ENCODE measurements around the gene BRD7.

Gene BRD7

GRCh38 chr16:50318796-50319578, 49.8 kb downstream of the BRD7 start:
- no peak for DNase-seq (ENCODE audit: low spot score)

- no peak for DNase-seq (ENCODE audit: low spot score)
Observed at GRCh38 chr16:50316848-50317630, 51.7 kb downstream of the BRD7 start.

GRCh38 chr16:50316102-50316847, 52.5 kb downstream of the BRD7 start:
- DNase-seq (ENCODE audit: low spot score) = no peak

GRCh38 chr16:50315346-50315997, 53.3 kb downstream of the BRD7 start:
- no peak for DNase-seq (ENCODE audit: low spot score)

GRCh38 chr16:50314665-50315064, 54.1 kb downstream of the BRD7 start:
- DNase-seq (ENCODE audit: low spot score) = no peak

- peak; percentile 18 for DNase-seq (ENCODE audit: low spot score)
Observed at GRCh38 chr16:50313596-50314478, 55.0 kb downstream of the BRD7 start.

- no peak for DNase-seq (ENCODE audit: low spot score)
Observed at GRCh38 chr16:50311891-50312501, 56.8 kb downstream of the BRD7 start.

- DNase-seq (ENCODE audit: low spot score) = no peak
Observed at GRCh38 chr16:50311134-50311528, 57.7 kb downstream of the BRD7 start.

GRCh38 chr16:50310308-50311133, 58.3 kb downstream of the BRD7 start:
- no peak for DNase-seq (ENCODE audit: low spot score)

GRCh38 chr16:50309527-50310307, 59.1 kb downstream of the BRD7 start:
- no peak for DNase-seq (ENCODE audit: low spot score)

- no peak for DNase-seq (ENCODE audit: low spot score)
Observed at GRCh38 chr16:50309156-50309526, 59.6 kb downstream of the BRD7 start.

- DNase-seq (ENCODE audit: low spot score) = no peak
Observed at GRCh38 chr16:50308237-50308965, 60.4 kb downstream of the BRD7 start.

- no peak for DNase-seq (ENCODE audit: low spot score)
Observed at GRCh38 chr16:50306287-50306686, 62.5 kb downstream of the BRD7 start.

- DNase-seq (ENCODE audit: low spot score) = no peak
Observed at GRCh38 chr16:50305441-50306061, 63.2 kb downstream of the BRD7 start.

- DNase-seq (ENCODE audit: low spot score) = no peak
Observed at GRCh38 chr16:50304467-50305440, 64.0 kb downstream of the BRD7 start.

GRCh38 chr16:50303605-50304466, 65.0 kb downstream of the BRD7 start:
- no peak for DNase-seq (ENCODE audit: low spot score)
